GM23338 (cell line): ENCODE measurements around the gene METRN.

Experiments used
- CTCF ChIP-seq, 2 experiments: fragments of 200-600 bp in 1 of 2; sonication (generic) in 1 of 2; conservative IDR thresholded peaks; 2 replicates each; pipeline versions ENCODE4 v1.5.1 to v1.6.1; 2016 to 2017; ENCODE audit warnings: antibody characterized with exemption in 2 of 2, low read depth in 2 of 2, mild to moderate bottlenecking in 2 of 2, moderate library complexity in 1 of 2
- EZH2 ChIP-seq: fragments of 200-600 bp; sonication (generic); IDR thresholded peaks from one replicate; pipeline ENCODE4 v1.8.0; 2017; ENCODE audit warnings: antibody characterized with exemption, mild to moderate bottlenecking, low read depth; ENCODE audit not compliant: unreplicated experiment
- POLR2AphosphoS5 ChIP-seq: IDR thresholded peaks from 2 replicates; pipeline ENCODE4 v1.6.1; 2016; ENCODE audit warnings: antibody characterized with exemption, low read depth

DNA sequence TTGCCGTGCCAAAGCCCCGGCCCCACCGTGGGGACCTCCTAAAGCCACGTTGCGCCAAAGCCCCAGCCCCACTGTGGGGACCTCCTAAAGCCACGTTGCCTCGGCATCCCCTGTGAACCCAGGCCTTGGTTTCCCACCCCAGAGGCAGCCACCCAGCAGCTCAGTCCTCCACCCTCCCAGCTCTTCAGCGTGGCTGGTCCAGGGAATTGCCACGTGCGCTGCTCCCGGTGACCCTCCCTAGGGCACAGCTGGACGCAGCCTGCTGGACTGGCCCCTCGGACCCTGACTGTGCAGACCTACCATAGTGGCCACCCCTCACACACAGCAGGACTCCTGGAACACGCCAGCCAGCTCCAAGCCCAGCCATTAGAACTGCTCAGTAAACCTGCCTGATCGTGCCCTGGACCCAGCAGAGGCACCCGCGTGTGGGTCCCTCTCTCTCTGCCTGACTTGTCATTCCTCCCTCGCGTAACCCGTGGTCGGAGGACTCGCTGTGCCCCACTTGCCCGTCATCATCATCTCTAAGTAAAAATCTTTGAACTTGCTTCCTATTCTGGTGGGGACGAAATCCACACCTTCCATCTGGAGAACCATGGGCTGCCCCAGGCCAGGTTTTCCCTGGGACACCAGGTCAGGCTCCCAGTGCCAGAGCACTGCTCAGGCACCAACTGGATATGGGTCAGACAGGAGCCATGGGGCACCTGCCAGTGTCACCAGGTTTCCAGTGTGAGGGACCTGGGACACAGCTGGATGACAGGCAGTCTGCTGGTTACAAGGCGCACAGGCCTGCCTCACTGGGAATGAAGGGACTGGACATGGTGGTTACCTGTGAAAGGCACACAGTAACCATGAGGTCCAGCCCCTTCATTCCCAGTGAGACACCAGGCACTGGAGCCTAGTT lies 20.3 kb downstream of the METRN start:
- no peak for TF ChIP-seq CTCF (conservative IDR thresholded peaks at IDR 0.05; ENCODE audit: low read depth in 2 of 2)
- no peak for TF ChIP-seq POLR2AphosphoS5
- TF ChIP-seq EZH2: no peak
